GM21367 (cell line): ENCODE results near the gene MPDZ.

Experiments
- ATAC-seq: cut with Tn5 transposase; IDR thresholded peaks from one replicate; pipeline ENCODE4 v1.9.1; 2021; ENCODE audit not compliant: unreplicated experiment

MPDZ gene

GRCh38 chr9:13141629-13142028 is 137.9 kb downstream of the MPDZ start:
- ATAC-seq: no peak

DNA sequence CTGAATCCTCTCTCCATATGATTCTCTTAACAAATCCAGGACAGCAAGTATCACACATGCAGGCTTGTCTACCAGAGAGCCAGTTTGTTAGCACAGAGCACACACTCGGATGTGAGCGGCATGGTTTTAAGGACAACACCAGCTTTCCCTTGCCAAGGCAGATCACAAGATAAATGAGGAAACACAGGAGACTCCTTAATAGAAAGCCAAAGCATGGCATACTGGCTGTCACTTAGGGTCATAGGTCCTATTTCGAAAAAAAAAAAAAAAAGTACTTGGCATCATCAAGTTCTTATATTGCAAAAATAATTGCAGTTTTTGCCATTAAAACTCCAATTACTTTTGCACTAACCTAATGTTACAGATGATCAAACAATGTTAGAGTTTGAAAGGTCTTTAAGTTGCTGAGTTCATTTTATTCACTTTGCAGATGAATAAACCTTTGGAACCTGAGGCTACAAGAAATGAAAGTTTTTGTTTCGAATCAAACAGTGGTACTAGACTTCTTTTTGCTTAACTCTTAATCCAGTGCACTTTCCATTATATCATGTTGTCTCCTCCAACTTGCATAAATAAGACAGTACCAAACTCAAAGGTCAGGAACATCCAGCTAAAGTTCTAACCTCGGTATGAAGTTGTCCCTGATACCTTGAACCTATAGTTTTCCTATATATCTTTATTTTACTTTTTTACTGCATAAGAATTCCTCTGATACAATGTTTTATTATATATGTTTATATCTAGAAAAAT is 138.5 kb downstream of the MPDZ start:
- no peak for ATAC-seq

DNA sequence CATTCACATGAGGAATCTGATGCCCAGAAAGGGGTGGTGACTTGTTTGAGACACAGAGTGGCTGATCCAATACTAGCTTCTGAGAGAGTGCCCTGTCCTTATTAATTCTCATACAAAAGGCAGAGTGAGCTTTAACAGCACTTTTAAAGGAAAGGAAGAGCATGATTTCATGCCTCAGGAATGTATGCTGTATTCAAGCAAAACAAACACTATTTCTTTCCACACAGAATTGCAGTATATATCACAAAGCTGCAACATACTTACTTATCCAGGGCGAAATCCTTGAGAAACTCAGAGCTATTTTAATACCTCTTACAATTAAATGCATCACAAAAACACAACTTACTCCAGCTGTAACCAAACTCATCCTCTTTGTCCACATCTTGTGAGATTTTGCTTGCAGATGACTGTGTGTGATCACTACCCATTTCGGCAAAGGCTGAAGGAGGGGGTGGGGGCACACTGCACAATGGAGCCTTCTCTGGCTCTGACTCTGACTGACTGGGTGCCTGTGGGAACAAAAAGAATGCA is 139.8 kb downstream of the MPDZ start:
- ATAC-seq: no peak

- ATAC-seq: no peak
Observed at GRCh38 chr9:13137426-13137825, 142.1 kb downstream of the MPDZ start.

- ATAC-seq: no peak
Observed at GRCh38 chr9:13131991-13132390, 147.5 kb downstream of the MPDZ start.

GRCh38 chr9:13131416-13131815 is 148.1 kb downstream of the MPDZ start:
- ATAC-seq: no peak

GRCh38 chr9:13128266-13128860 is 151.1 kb downstream of the MPDZ start:
- ATAC-seq: no peak

DNA sequence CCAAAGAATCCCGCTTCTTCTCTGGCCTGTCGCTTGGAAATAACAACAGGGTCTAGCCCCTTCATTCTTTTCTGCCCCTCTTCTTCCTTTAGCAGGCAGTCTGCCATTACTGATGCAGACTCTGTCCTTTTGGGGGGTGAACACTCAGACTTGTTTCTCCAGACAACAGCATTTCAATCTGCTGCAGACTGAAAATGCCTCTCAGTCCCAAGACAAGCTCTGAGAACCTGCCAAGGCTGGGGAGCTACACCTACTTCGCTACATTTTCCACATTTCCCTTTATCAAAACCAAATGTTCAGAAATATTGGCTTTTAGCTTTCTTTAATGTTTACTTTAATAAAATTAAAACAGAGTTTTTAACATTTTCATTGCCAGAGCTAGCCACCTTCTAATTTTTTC is 152.4 kb downstream of the MPDZ start:
- no peak for ATAC-seq

GRCh38 chr9:13125261-13125660 is 154.2 kb downstream of the MPDZ start:
- ATAC-seq: no peak

GRCh38 chr9:13122756-13123369 is 156.6 kb downstream of the MPDZ start:
- no peak for ATAC-seq

DNA sequence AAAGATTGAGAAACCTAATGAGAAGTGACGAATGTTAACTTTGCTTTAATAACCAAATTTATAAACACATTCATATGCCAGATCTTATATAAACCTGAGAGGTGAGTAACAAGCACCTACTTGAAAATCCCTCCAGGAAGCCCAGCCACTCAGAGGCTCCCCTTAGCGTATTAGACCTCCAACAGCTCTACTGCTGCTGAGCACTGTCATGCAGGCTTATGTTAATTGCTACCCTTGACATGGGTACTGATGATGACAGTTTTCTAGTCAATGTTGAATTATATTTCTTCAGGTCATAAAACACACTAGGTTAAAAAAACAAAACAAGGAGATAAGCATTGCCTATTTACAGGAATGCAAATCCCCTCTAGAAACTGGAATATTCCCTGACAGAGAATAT is 161.2 kb downstream of the MPDZ start:
- ATAC-seq: no peak

- no peak for ATAC-seq
Observed at GRCh38 chr9:13116292-13116691, 163.2 kb downstream of the MPDZ start.

DNA sequence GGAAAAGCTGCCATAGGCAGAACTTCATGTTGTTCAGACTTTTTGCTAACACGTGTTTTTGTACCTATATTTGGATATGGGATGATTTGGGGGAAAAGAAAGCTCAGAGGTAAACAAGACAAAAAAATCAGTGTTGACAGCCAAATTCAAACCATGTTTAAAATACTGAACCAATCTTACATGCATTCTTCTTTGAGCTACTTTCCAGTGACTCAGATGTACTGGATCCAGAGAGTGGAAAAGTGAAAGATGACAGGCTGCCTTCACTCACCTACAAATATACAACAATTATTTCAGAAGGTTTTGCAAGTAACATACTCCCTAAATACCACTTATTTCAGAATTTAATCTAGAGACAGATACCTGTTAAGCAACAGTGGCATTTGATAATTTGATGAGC is 165.7 kb downstream of the MPDZ start:
- ATAC-seq: no peak

- no peak for ATAC-seq
Observed at GRCh38 chr9:13113216-13113615, 166.3 kb downstream of the MPDZ start.

DNA sequence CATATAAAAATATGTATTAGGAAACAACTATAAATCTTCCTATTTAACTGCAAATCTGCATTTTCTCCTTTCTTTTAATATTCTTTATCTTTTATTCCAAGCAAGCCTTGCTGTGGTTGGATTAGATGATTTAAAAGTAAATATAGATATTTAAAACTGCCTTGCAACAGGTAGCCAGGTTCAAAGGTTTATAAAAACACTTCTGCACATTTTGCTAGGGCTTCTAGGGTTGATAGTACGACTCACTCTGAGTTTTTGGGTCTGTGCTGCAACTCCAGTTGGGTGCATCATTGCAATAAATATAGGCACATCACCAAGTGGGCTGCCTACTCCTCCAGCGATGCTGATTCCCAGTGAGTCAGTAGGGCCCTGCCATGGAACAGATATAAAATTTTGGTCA is 167.7 kb downstream of the MPDZ start:
- ATAC-seq: no peak

- no peak for ATAC-seq
Observed at GRCh38 chr9:13110766-13111417, 168.6 kb downstream of the MPDZ start.

- no peak for ATAC-seq
Observed at GRCh38 chr9:13109781-13110180, 169.7 kb downstream of the MPDZ start.

DNA sequence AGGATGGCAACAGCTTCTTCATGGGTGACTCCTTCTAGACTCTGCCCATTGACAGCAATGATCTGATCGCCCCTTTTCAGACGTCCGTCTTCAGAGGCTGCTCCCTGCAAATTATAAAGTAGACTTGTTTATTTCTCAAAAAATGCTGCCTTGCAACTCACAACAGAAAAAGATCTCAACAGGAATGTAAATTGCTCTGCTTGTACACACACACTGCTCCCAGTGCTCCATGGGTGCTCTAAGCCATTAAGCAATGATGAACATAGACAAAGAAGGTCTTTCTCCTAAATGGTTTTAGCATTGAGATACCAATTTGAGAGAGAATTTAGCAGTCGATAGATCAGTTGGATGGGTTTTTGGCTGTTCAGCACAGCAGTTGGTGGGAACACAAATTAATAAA is 172.5 kb downstream of the MPDZ start:
- no peak for ATAC-seq

GRCh38 chr9:13100914-13101572 is 178.4 kb downstream of the MPDZ start:
- ATAC-seq: no peak

DNA sequence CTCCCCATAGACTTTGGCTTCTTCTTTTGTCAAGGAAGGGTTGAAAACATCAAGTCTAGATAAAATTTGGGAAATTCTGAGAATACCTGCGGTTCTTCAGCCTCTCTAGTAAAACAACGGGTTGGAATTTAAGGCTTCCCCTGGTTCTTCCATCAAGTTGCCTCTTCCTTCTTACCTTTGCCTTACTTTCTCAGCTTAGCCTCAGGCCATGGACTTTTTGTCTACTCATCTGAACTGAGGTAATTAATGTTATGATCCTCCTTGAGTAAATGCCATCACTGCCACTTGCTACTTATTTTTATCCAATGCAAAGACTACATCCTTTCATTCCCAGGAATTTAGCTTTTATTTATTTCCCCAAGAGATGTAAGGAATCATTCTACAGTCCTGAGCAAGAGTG is 184.4 kb downstream of the MPDZ start:
- ATAC-seq: no peak

DNA sequence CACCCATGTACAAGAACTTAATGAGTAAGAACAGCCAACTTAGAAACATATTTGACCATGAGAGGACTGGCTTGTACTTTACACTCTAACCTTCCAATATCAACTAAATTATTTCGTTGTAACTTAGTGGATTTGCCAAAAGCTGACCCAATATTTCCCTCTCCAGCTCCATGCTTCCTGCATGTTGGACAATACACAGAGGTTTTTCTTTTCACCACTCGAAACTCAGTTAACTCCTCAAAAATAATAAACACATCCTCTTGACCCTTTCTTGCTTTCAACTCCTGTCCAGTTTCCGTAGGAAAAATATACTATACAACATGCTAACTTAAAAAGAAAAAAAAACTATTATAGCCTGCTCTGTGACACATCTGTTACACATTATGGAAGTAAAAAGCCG is 188.9 kb downstream of the MPDZ start:
- no peak for ATAC-seq
